HG03565 (cell line): ENCODE measurements around the gene FGD1.
"Not testable (repeated sequence)": the region's sequence is repeated elsewhere in the genome, so short reads cannot be mapped to it uniquely, and the experiment has no call there.

Experiments used
- ATAC-seq: cut with Tn5 transposase; IDR thresholded peaks from one replicate; pipeline ENCODE4 v1.9.1; 2021; ENCODE audit warnings: mild to moderate bottlenecking, moderate library complexity; ENCODE audit not compliant: unreplicated experiment

Gene FGD1

GRCh38 chrX:54495814-54496516 lies at the start of gene FGD1:
FGD1 (minus strand) TSS chrX:54496234; CDS start chrX:54495432, 802 bp downstream.
- ATAC-seq: no peak

- not testable (repeated sequence) for ATAC-seq
These were observed 46.2 kb upstream of the FGD1 start for GRCh38 chrX:54542239-54542638.

- ATAC-seq: no peak
These were observed 44.3 kb upstream of the FGD1 start for GRCh38 chrX:54540289-54540688.

- no peak for ATAC-seq
These were observed 38.2 kb upstream of the FGD1 start for GRCh38 chrX:54534271-54534670.

- ATAC-seq: peak; percentile 19
These were observed 34.4 kb upstream of the FGD1 start for GRCh38 chrX:54530357-54530900.

GRCh38 chrX:54529552-54530356 lies 33.7 kb upstream of the FGD1 start, which contains the start of gene GNL3L:
GNL3L (plus strand) TSS chrX:54530219; CDS start chrX:54532567, 2,348 bp downstream.
- peak; percentile 79 for ATAC-seq

GRCh38 chrX:54529151-54529550 lies 33.1 kb upstream of the FGD1 start:
- ATAC-seq: no peak

GRCh38 chrX:54509400-54509799 lies 13.4 kb upstream of the FGD1 start:
- ATAC-seq: no peak

GRCh38 chrX:54496936-54497335 lies 902 bp upstream of the FGD1 start:
- ATAC-seq: no peak

- ATAC-seq: no peak
These were observed 451 bp upstream of the FGD1 start for GRCh38 chrX:54496517-54496852.

GRCh38 chrX:54494989-54495813 lies 833 bp downstream of the FGD1 start:
- no peak for ATAC-seq

GRCh38 chrX:54494166-54494988 lies 1.7 kb downstream of the FGD1 start:
- no peak for ATAC-seq

- no peak for ATAC-seq
These were observed 3.7 kb downstream of the FGD1 start for GRCh38 chrX:54492340-54492739.

GRCh38 chrX:54489819-54490218 lies 6.2 kb downstream of the FGD1 start:
- ATAC-seq: not testable (repeated sequence)

- no peak for ATAC-seq
These were observed 11.4 kb downstream of the FGD1 start for GRCh38 chrX:54484666-54485065.

- ATAC-seq: no peak
These were observed 12.1 kb downstream of the FGD1 start for GRCh38 chrX:54483946-54484345.

- no peak for ATAC-seq
These were observed 13.0 kb downstream of the FGD1 start for GRCh38 chrX:54482839-54483593.

- ATAC-seq: no peak
These were observed 16.6 kb downstream of the FGD1 start for GRCh38 chrX:54479136-54480111.
